SU-DHL-6 (cell line): ENCODE data around the gene CNTN2.

ENCODE experiments used
- CTCF ChIP-seq: fragments of 200-600 bp; sonication (generic); IDR thresholded peaks from one replicate; pipeline ENCODE4 v1.5.1; 2017; ENCODE audit warnings: antibody characterized with exemption, mild to moderate bottlenecking, low read length, moderate library complexity; ENCODE audit not compliant: insufficient read depth, poor library complexity, severe bottlenecking
- EZH2phosphoT487 ChIP-seq: fragments of 200-600 bp; sonication (generic), shearing (Covaris generic); conservative IDR thresholded peaks from 2 replicates; pipeline ENCODE4 v1.6.1; 2018; ENCODE audit warnings: mild to moderate bottlenecking, antibody characterized with exemption, low read length, moderate library complexity, mixed read lengths

- TF ChIP-seq CTCF (no peak), EZH2phosphoT487 (no peak)
Observed at GRCh38 chr1:205037539-205037938, 5.5 kb upstream of the CNTN2 start.
